Midbrain (tissue), 1 donor: Measurements from ENCODE around the gene ARAP2.

Experiments used
- DNase-seq: peaks from one replicate; lab custom pipeline; 2025; lab: John Stamatoyannopoulos, UW

ARAP2 gene

DNA sequence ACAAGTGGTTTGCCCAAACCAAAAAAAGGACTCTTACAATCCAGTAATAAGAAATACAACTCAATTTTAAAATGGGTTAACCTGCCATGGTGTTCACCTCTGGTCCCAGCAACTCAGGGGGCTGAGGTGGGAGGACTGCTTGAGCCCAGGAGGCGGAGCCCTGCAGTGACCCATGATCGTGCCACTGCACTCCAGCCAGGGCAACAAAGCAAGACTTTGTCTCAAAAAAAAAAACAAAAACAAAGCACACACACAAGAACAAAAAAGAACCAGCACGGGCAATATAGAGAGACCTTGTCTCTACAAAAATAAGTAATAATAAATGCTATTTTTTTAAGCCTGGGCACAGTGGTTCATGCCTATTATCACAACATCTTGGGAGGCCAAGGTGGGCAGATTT is 28.7 kb downstream of the ARAP2 start:
- DNase-seq: no peak

- DNase-seq: no peak
Measured at GRCh38 chr4:36214735-36215485, 29.4 kb downstream of the ARAP2 start.

GRCh38 chr4:36213977-36214376 is 30.3 kb downstream of the ARAP2 start:
- no peak for DNase-seq

DNA sequence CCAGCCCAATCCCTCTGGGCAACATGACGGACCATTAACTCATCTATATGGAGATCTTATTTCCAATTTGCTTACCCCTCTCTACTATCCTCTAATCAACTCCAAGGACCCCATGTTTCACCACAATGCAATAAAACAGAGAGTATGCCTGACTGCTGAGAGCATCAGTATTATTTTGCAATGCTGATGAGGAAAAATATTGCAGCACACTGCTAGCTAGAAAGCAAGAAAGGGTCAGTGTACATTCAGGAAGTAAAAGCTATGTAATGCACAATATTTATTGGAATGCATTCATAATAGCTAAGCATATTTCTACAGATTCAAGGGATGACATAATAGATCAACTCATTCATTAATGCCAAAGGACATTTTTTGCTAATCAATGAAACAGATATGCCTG is 33.2 kb downstream of the ARAP2 start:
- no peak for DNase-seq

GRCh38 chr4:36209941-36210649 is 34.2 kb downstream of the ARAP2 start:
- DNase-seq: no peak

GRCh38 chr4:36208893-36209473 is 35.3 kb downstream of the ARAP2 start:
- DNase-seq: no peak

DNA sequence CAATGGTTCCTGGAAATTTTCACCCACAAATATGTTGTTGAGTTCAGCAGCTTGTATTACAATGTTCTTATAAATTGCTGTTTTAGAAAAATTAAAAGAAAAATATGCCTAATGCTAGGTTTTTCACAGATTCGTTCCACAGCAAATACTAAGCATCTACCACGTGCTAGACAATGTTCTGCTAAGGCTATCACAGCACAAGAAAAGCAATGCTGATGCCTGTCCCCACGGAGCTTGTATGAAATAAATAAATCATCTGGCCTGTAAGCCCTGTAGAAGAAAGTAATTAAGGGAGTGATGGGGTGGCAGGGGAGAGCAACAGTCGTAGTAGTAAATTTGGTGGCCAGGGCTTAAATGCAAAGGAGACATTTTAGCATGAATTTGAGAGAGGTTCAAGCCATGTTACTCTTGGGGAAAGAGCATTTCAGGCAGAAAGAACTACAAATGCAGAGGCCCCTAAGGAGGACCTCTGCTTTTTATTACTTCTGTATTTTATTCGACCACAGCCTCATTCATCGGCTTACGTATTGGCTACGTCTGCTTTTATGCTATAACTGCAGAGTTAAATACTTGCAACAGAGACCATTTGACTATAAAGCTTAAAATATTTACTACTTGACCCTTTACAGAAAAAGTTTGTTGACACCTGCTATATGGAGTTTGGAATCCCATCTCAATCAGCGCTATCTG is 36.3 kb downstream of the ARAP2 start:
- DNase-seq: no peak

DNA sequence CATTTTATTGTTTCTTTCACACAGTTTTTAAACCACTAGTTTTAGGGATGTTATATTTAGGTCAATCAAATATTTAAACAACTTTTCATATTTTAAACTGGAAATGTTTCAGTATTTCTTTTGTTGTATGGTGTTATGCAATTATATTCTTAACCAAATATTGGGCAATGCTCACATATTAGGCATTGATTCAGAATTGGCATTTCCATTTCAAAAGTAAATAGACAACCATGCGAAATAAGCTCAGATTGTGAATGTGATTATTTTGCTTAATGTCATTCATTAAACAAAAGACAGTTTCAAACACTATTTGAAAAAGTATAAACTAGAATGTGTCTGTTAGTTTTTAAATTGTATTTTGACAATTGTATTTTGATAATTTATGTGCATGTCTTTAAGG is 36.9 kb downstream of the ARAP2 start:
- DNase-seq: no peak

- DNase-seq: no peak
Measured at GRCh38 chr4:36206603-36207311, 37.6 kb downstream of the ARAP2 start.

DNA sequence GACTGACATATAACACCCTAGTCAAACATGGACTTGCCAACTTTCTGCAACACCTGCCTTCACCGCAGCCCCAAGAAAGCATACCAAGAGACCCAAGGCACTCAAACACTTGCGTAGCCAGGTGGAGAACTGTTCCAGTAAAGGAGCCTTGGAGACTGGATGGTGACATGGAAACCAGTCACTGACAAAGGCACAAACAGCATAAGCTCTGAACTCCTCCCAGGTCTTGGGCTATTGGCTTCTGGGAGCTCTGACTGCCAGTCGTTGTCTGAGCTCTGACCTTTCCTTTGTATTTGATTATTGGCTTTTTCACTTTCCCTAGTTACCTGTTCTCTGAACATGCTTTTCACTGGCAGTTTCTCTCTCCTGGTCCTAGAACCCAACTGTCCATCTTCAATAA is 38.3 kb downstream of the ARAP2 start:
- DNase-seq: no peak

- no peak for DNase-seq
Measured at GRCh38 chr4:36198861-36199260, 45.5 kb downstream of the ARAP2 start.

DNA sequence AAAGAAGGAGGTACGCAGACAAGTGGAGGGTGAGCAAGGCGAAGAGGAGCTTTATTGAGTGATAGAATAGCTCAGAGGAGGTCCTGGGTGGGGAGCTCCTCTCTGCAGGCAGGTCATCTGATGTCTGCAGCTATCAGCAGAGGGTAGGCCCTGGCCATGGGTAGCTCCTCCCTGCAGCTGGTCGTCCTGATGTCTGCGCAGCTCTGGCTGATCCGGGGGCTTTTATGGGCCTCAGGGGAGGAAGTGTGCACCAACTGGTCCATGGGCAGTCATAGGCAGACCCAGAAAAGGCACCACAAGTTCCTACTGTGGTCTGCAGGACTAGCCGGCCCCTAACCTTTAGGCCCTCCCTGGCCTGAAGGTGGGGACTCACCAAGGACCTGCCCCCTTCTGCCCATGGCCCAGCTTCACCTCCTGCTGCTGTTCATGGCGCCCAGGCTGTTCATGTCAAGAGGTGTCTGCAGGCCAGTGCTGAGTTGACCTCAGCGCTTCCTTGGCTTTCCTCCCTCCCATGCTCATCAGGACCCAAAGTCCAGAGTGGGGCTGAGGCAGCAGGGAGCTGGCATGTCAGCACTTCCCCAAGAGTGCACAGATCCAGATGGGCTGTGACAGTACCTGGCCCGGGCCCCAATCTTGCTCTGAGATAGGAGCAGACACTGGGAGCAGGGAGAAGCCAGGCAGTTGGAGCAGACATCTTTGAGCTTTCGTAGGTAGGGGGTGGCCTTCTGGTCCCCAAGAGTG is 46.1 kb downstream of the ARAP2 start:
- DNase-seq: no peak

- no peak for DNase-seq
Measured at GRCh38 chr4:36197501-36197900, 46.8 kb downstream of the ARAP2 start.

DNA sequence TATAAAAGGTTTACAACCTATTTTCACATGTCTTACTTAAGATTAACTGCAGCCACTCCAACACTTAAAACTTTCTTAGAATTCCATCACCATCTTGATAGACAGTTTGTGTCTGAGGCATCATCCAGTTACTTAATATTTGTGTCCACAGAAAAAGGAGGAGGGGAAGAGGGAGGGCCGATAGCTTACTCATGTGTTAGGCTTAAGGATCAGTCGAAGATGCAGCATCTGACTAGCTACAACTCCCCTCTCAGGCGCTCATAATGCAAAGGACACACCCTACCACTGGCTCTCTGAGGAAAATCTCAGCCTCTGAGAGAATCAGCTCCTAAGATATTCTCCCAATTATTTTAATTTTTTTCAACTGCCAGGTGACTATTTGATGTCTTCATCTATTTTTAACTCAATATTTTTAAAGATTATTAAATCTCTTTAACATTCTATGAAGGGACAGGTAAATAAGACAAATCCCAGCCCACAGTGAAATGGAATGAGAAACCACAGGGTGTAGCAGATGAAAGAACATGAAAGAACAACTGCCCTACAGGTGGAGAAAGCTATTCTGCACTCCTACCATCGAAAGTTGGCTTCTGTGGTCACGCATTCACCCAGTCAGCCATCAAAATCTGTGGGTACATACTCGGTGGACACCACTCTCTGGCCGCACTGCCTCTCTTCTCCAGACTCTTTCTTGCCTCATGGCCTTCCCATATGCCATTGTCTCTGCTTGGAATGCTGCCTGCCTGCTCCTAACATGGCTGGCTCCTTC is 48.0 kb downstream of the ARAP2 start:
- no peak for DNase-seq

DNA sequence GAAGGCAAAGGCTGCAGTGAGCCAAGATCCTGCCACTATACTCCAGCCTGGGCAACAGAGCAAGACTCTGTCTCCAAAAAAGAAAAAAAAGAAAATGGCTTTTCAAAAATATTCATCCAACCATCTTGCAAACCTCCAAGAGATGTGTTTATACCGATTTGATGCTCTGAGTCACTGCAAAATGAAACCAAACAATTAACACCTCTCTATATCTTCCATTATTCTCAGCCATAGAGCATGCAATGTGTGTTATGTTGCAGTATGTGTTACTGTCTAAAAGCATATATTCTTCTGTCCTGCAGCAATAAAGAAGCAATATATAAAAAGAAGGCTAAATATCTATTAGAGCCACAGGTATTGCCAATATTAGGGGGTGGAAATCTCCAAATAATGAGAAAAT is 51.4 kb downstream of the ARAP2 start:
- no peak for DNase-seq

DNA sequence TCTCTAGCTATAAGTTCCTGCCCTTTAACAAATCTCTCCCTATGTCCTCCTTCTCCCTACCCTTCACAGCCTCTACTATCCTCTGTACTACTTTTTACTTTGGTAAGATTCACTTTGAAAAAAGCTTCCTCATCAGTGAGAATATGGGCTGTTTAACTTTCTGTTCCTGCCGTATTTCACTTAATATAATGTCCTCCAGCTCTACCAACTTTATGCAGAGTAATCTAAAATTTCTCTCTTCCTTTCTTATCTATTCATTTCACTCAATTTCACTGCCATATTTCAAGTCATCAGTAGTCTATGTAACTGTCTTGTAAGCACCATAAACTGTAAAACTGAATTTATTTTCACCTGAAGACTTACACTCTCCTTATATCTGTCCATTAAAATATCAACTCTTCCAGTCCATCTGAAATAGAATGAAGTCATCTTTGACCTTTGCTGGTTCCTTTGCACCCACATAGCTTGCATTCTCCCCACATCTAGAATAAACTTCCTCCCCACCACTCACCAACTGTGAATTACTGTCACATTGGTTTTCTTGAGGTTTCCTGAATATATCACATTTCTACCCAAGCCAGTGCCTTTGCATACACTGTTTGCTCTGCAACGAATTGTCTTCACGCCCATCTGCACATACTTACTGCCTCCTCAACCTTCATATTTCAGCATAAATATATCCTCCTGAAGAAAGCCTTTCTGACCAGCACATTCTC is 54.6 kb downstream of the ARAP2 start:
- DNase-seq: no peak

DNA sequence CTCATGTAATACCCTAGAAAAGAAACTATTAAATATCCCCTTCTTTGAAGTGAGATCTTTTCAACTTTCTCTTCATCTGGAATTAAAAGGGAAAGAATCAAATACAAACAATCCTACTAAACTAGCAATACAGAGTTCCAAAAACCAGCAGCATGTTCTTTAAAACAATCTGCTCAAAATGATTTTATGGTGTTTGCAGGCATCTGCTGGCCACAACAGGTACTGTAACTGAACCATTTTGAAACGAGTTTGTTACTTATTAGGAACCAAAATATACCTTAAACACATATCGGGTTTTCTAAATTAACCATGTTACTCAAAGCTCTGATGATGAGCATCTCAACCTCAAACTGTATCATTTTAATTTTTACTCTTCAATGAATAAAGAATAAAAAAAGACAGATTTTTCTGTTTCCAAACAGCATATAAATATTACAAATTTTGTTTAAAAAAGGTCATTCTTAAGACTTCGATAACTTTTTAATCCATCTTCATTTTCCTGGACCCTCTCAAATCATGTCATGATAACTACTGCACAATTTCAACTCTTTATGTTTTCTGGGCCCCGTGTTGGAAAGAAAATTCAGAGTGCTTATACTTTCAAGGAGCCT is 56.5 kb downstream of the ARAP2 start:
- no peak for DNase-seq

DNA sequence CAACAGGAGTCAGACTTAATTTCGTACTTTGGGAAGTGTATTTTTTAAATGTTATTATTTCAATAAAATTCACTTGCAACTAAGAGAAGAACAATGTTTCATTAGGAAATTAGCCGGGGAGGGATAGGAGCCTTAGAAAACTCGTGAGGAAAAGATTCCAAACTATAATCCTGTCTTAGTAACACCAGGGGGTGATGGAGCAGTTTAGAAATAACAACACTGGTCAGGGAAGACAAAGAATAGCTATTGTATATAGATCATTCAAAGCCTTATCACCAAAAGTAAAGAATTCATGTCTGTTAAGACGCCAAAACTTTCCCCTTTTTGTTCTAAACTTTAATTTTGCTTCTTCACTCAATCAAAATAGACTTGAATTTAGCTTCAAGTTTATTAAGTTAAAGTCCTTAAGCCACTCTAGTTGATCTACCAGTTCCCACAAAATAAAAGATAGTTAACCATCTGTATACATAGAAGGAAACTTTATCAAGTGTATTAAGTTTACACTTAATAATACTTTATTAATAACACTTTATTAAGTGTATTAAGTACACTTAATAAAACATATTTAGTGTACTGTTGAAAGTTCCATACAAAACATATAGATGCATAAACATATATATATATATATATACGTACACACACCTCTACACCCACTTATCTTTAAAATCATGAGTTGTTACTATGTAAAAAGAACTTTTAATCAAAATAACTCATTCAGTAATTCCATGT is 60.5 kb downstream of the ARAP2 start:
- DNase-seq: no peak

- no peak for DNase-seq
Measured at GRCh38 chr4:36183232-36183631, 61.1 kb downstream of the ARAP2 start.
